GM12878 (cell line): ENCODE results near the gene NRAS. TPM values are rescaled to one million over a fixed set of nuclear protein-coding genes. Genes with fewer than 3 reads are reported as not detected.

ENCODE experiments used
- ATAC-seq: fragments of 200-7000 bp; cut with Tn5 transposase; 3 replicates; pipeline ENCODE4 v1.9.1; 2020; ENCODE audit warnings: mild to moderate bottlenecking, moderate library complexity
- BruUV-seq: library from RNA; stranded (reverse); fragments of 400-500 nt; replicated peaks from 2 replicates; lab custom pipeline; 2021; lab: Mats Ljungman, UMichigan
- CTCF ChIA-PET: fragments of 300-600 bp; sonication (Branson Sonifier 250); formaldehyde crosslinking; extraction: SDS; loops from one replicate; lab custom pipeline; 2021; ENCODE audit warnings: inconsistent platforms; lab: Yijun Ruan, JAX
- POLR2A ChIA-PET: fragments of 350-600 bp; formaldehyde crosslinking; extraction: SDS; loops from one replicate; lab custom pipeline; 2021; ENCODE audit warnings: inconsistent platforms; lab: Charles Lee
- RAD21 ChIA-PET: fragments of 300-600 bp; sonication (Branson Sonifier 250); formaldehyde crosslinking; loops from one replicate; lab custom pipeline; 2023; ENCODE audit warnings: antibody characterized with exemption; ENCODE audit not compliant: unreplicated experiment; lab: Charles Lee
- SMC1A ChIA-PET: fragments of 300-600 bp; sonication (Branson Sonifier 250); formaldehyde crosslinking; loops from one replicate; lab custom pipeline; 2023; ENCODE audit not compliant: unreplicated experiment, uncharacterized antibody; lab: Charles Lee
- DNase-seq: peaks from one replicate; pipeline ENCODE4 v3.0.0-alpha.2; 2011; ENCODE audit warnings: low read depth, low spot score
- FAIRE-seq: peaks from 3 replicates; lab custom pipeline; 2011; peaks lifted over from hg19 to GRCh38; lab: Jason Lieb, UNC
- H2AFZ ChIP-seq: 2 replicates; pipeline ENCODE4 v1.6.0; 2011; ENCODE audit warnings: low read depth, low read length, control low read depth; ENCODE audit not compliant: control insufficient read depth
- H3K27ac ChIP-seq: 2 replicates; pipeline ENCODE4 v1.5.1; 2011; ENCODE audit warnings: control low read depth; ENCODE audit not compliant: control insufficient read depth, insufficient read depth
- H3K27me3 ChIP-seq, 2 experiments: replicated peaks in 1 of 2; 2 replicates each; pipeline versions ENCODE4 v1.6.0 to v1.6.1; 2011; ENCODE audit warnings: low read length in 1 of 2; ENCODE audit not compliant: control insufficient read depth in 2 of 2, insufficient read depth in 2 of 2
- H3K36me3 ChIP-seq, 2 experiments: 2 replicates each; pipeline ENCODE4 v1.5.1; 2011; ENCODE audit warnings: low read length in 1 of 2; ENCODE audit not compliant: control insufficient read depth in 2 of 2, insufficient read depth in 2 of 2
- H3K4me1 ChIP-seq: 2 replicates; pipeline ENCODE4 v1.6.1; 2011; ENCODE audit warnings: mild to moderate bottlenecking, low read length, moderate library complexity, mixed read lengths; ENCODE audit not compliant: control insufficient read depth, insufficient read depth
- H3K4me2 ChIP-seq: 2 replicates; pipeline ENCODE4 v1.6.0; 2011; ENCODE audit warnings: control low read depth; ENCODE audit not compliant: control insufficient read depth, insufficient read depth
- H3K4me3 ChIP-seq: fragments of 200-600 bp; sonication (generic); 2 replicates; pipeline ENCODE4 v1.5.1; 2016
- H3K79me2 ChIP-seq: 2 replicates; pipeline ENCODE4 v1.6.0; 2011; ENCODE audit warnings: low read length; ENCODE audit not compliant: control insufficient read depth, insufficient read depth
- H3K9ac ChIP-seq: 2 replicates; pipeline ENCODE4 v1.8.0; 2011; ENCODE audit warnings: low read length, control low read depth, mixed read lengths; ENCODE audit not compliant: control insufficient read depth, insufficient read depth
- H3K9me3 ChIP-seq: replicated peaks from 3 replicates; pipeline ENCODE4 v1.5.1; 2011; ENCODE audit warnings: mild to moderate bottlenecking, low read length; ENCODE audit not compliant: control insufficient read depth, insufficient read depth
- H4K20me1 ChIP-seq: 2 replicates; pipeline ENCODE4 v1.6.0; 2011; ENCODE audit not compliant: control insufficient read depth, insufficient read depth
- CBX3 ChIP-seq: fragments of 200-600 bp; sonication (generic); IDR thresholded peaks from 2 replicates; pipeline ENCODE4 v1.6.1; 2016; ENCODE audit warnings: low read depth, borderline replicate concordance
- CHD4 ChIP-seq: fragments of 200-600 bp; sonication (generic); IDR thresholded peaks from 2 replicates; pipeline ENCODE4 v1.6.1; 2016; ENCODE audit warnings: mild to moderate bottlenecking
- EED ChIP-seq: sonication (generic); IDR thresholded peaks from 2 replicates; pipeline ENCODE4 v1.6.1; 2016; ENCODE audit warnings: antibody characterized with exemption, low read depth
- HSF1 ChIP-seq: fragments of 150-350 bp; IDR thresholded peaks from 2 replicates; pipeline ENCODE4 v1.6.1; 2014; ENCODE audit warnings: mild to moderate bottlenecking, low read depth, low read length
- IKZF2 ChIP-seq, 2 experiments: fragments of 450-650 bp; IDR thresholded peaks; 2 replicates each; pipeline ENCODE4 v1.6.1; 2017; ENCODE audit warnings: mild to moderate bottlenecking in 2 of 2, moderate library complexity in 2 of 2
- MXI1 ChIP-seq: fragments of 150-350 bp; IDR thresholded peaks from 2 replicates; pipeline ENCODE4 v1.6.1; 2011; ENCODE audit warnings: low read depth, mild to moderate bottlenecking, inconsistent platforms, low read length, improper control_type of control experiment
- NBN ChIP-seq: fragments of 450-650 bp; IDR thresholded peaks from 2 replicates; pipeline ENCODE4 v1.6.1; 2016
- NFIC ChIP-seq: IDR thresholded peaks from 2 replicates; pipeline ENCODE4 v1.6.1; 2012; ENCODE audit warnings: low read depth, mild to moderate bottlenecking, inconsistent platforms, low read length, moderate library complexity
- RB1 ChIP-seq: fragments of 450-650 bp; formaldehyde crosslinking; IDR thresholded peaks from 2 replicates; pipeline ENCODE4 v1.6.1; 2017; ENCODE audit warnings: mild to moderate bottlenecking, borderline replicate concordance
- RUNX3 ChIP-seq: IDR thresholded peaks from 2 replicates; pipeline ENCODE4 v1.6.1; 2012; ENCODE audit warnings: low read length, inconsistent platforms
- SMAD1 ChIP-seq: fragments of 450-650 bp; IDR thresholded peaks from 2 replicates; pipeline ENCODE4 v1.6.1; 2018; ENCODE audit warnings: mild to moderate bottlenecking, low read depth; ENCODE audit not compliant: partially characterized antibody
- TBL1XR1 ChIP-seq: IDR thresholded peaks from 2 replicates; pipeline ENCODE4 v1.6.1; 2012; ENCODE audit warnings: low read depth, low read length, improper control_type of control experiment
- ZBED1 ChIP-seq: IDR thresholded peaks from 2 replicates; pipeline ENCODE4 v1.6.1; 2016; ENCODE audit warnings: borderline replicate concordance
- WGBS: methylation state at CpG from one replicate; pipeline ENCODE4 v1.1.6; 2016; ENCODE audit warnings: low lambda C conversion rate; ENCODE audit not compliant: insufficient replicate concordance, insufficient coverage; ENCODE audit errors: missing lambda C conversion rate; 5-methylcytosine and 5-hydroxymethylcytosine counted together
- in situ Hi-C: fragments of 300-500 bp; cut with MboI; formaldehyde crosslinking; loops from 9 replicates; pipeline ENCODE4 v1.14.3; 2018; ENCODE audit warnings: mixed read lengths
- intact Hi-C: fragments of 100-400 bp; cut with micrococcal nuclease; formaldehyde crosslinking; loops from one replicate; pipeline ENCODE4 v1.14.2; 2022; ENCODE audit not compliant: unreplicated experiment
- polyA plus RNA-seq, 11 experiments: library from polyadenylated mRNA; depleted of rRNA in 4 of 11; unstranded in 6 of 11; stranded (reverse) in 5 of 11; fragments of >200 nt; fragmentation: Nextera tagmentation in 4 of 11; fragmentation: Illumina TruSeq in 1 of 11; extraction: Ambion mirVana in 4 of 11; extraction: Trizol in 1 of 11; gene quantifications; 1 replicate in 1 of 11; 2 replicates in 10 of 11; pipeline versions ENCODE4 v1.2.1 to v1.2.3, GENCODE V29; 2011 to 2016; ENCODE audit warnings: inconsistent platforms in 2 of 11, missing spikeins in 2 of 11, low read depth in 1 of 11
- total RNA-seq, 4 experiments: library from RNA; depleted of rRNA in 3 of 4; stranded (reverse); fragments of >200 nt in 3 of 4; fragmentation: Illumina TruSeq in 1 of 4; extraction: Trizol in 1 of 4; gene quantifications; 2 replicates each; pipeline versions ENCODE4 v1.2.1 to v1.2.3, GENCODE V29; 2013 to 2021

The NRAS gene
- total and polyA plus RNA-seq, 10 of the 15 experiments (the other 5 are each of a cell fraction or from before 2014, with no cell fraction given): 31.7 to 73.2 (median 66.2) TPM

- ATAC-seq (no peak), FAIRE-seq (no peak), DNase-seq (no peak)
- ChIA-PET SMC1A (interaction anchor here (0.8 to 1.3 kb wide), 3 partner anchors 13 to 26 kb away, joined by 3 read pairs; partner anchors contain the start of gene NRAS), RAD21 (no interaction called here), CTCF (interaction anchor here (0.6 kb wide), 1 partner anchor 9 kb away, joined by 3 read pairs; no protein-coding TSS in a partner anchor), POLR2A (no interaction called here)
- H4K20me1 ChIP-seq: no peaks in the 10 kb centered on the region; the same call in 1 of the 2 replicates
- no peaks in the 10 kb centered on the region for H3K9me3 ChIP-seq
- 86% methylated on average over 11 of the region's 11 CpGs for WGBS
- H2AFZ ChIP-seq: no peak overlapping the region
- no peak overlapping the region for H3K27ac ChIP-seq
- intact Hi-C loops: no loop called here
- no peak for TF ChIP-seq SMAD1
- TF ChIP-seq NFIC: no peak
- no peak for TF ChIP-seq RB1
- TF ChIP-seq TBL1XR1: no peak
- no peak for TF ChIP-seq NBN
- no peak for TF ChIP-seq RUNX3
- no peak for TF ChIP-seq EED
- no peak for TF ChIP-seq CBX3
- no peak for TF ChIP-seq ZBED1
- TF ChIP-seq CHD4: no peak
- TF ChIP-seq IKZF2 (IDR thresholded peaks at IDR 0.05): no peak
- TF ChIP-seq HSF1: no peak
- TF ChIP-seq MXI1: no peak
- H3K9ac ChIP-seq: no peak overlapping the region
- BruUV-seq: no TSS peak
- H3K79me2 ChIP-seq: peaks cover 65% of the 10 kb centered on the region
- no peak overlapping the region for H3K4me2 ChIP-seq
- no peaks in the 10 kb centered on the region for H3K27me3 ChIP-seq
- no peaks in the 10 kb centered on the region for H3K4me1 ChIP-seq
- in situ Hi-C loops: loop anchor here (25.0 kb wide), 1 partner anchor 1780 kb away; the partner anchor contains the start of gene SLC16A1
- no peak overlapping the region for H3K4me3 ChIP-seq
- peaks cover 2 to 41% of the 10 kb centered on the region in 2 experiments for H3K36me3 ChIP-seq
These were observed 25.6 kb upstream of the NRAS start for GRCh38 chr1:114741963-114742746.
